OCI-LY3 (cell line): ENCODE measurements around the gene CRYBG1.

Experiments
- H2AFZ ChIP-seq: fragments of 200-600, 300-600 bp; shearing (Covaris generic); 2 replicates; pipeline ENCODE4 v1.6.0; 2014; ENCODE audit warnings: antibody characterized with exemption, low read depth, low read length
- H3K27ac ChIP-seq: fragments of 200-600, 300-600 bp; sonication (generic); 2 replicates; pipeline ENCODE4 v1.5.1; 2014; ENCODE audit warnings: mild to moderate bottlenecking, low read length, moderate library complexity, mixed read lengths
- H3K27me3 ChIP-seq: fragments of 200-600, 300-600 bp; sonication (generic); 2 replicates; pipeline ENCODE4 v1.6.1; 2014; ENCODE audit warnings: low read depth, low read length, mixed read lengths
- H3K36me3 ChIP-seq: fragments of 200-600, 300-600 bp; sonication (generic); replicated peaks from 2 replicates; pipeline ENCODE3; 2014; ENCODE audit warnings: low read depth, low read length, mixed read lengths
- H3K4me1 ChIP-seq: fragments of 300-600, 200-600 bp; sonication (generic); 2 replicates; pipeline ENCODE4 v1.6.1; 2014; ENCODE audit warnings: low read length, mixed read lengths
- H3K4me2 ChIP-seq: fragments of 200-600, 300-600 bp; sonication (generic); 2 replicates; pipeline ENCODE4 v1.6.1; 2014; ENCODE audit warnings: low read length, mixed read lengths
- H3K4me3 ChIP-seq: fragments of 300-600, 200-600 bp; sonication (generic); 2 replicates; pipeline ENCODE4 v1.5.1; 2014; ENCODE audit warnings: antibody characterized with exemption, mild to moderate bottlenecking, low read length, moderate library complexity
- H3K79me2 ChIP-seq: fragments of 300-600, 200-600 bp; shearing (Covaris generic); 2 replicates; pipeline ENCODE4 v1.6.1; 2014; ENCODE audit warnings: mild to moderate bottlenecking, low read length, mixed read lengths
- H3K9ac ChIP-seq: fragments of 300-600, 200-600 bp; shearing (Covaris generic); 2 replicates; pipeline ENCODE4 v1.6.0; 2014; ENCODE audit warnings: mild to moderate bottlenecking, low read length, moderate library complexity
- H3K9me3 ChIP-seq: fragments of 200-600, 300-600 bp; shearing (Covaris generic); 2 replicates; pipeline ENCODE4 v1.6.1; 2014; ENCODE audit warnings: low read length, mixed read lengths; ENCODE audit not compliant: insufficient read depth
- H4K20me1 ChIP-seq: fragments of 200-600, 300-600 bp; sonication (generic); 2 replicates; pipeline ENCODE4 v1.6.1; 2016; ENCODE audit warnings: low read length, mixed read lengths; ENCODE audit not compliant: insufficient read depth
- CTCF ChIP-seq: fragments of 200-600, 300-600 bp; sonication (generic); IDR thresholded peaks from 2 replicates; pipeline ENCODE4 v1.5.1; 2014; ENCODE audit warnings: antibody characterized with exemption, low read length, low read depth
- EZH2phosphoT487 ChIP-seq: fragments of 200-600 bp; shearing (Covaris generic); IDR thresholded peaks from 2 replicates; pipeline ENCODE4 v1.6.1; 2018; ENCODE audit warnings: antibody characterized with exemption, mixed run types, low read depth

CRYBG1 gene

GRCh38 chr6:106618324-106618723 lies 257.8 kb downstream of the CRYBG1 start:
- Histone ChIP-seq H2AFZ (no peak overlapping the region), H3K36me3 (peaks cover 25% of the 10 kb centered on the region), H3K4me2 (no peak overlapping the region), H3K9ac (no peak overlapping the region), H3K27ac (no peak overlapping the region), H3K79me2 (peaks cover 5% of the 10 kb centered on the region), H3K27me3 (no peaks in the 10 kb centered on the region), H3K4me1 (peaks cover 20% of the 10 kb centered on the region), H3K9me3 (no peaks in the 10 kb centered on the region), H3K4me3 (no peak overlapping the region), H4K20me1 (no peaks in the 10 kb centered on the region)
- TF ChIP-seq EZH2phosphoT487 = no peak
- no peak for TF ChIP-seq CTCF

GRCh38 chr6:106619223-106619622 lies 258.7 kb downstream of the CRYBG1 start:
- no peaks in the 10 kb centered on the region for H4K20me1 ChIP-seq
- H3K4me3 ChIP-seq = no peak overlapping the region
- no peak overlapping the region for H2AFZ ChIP-seq
- peaks cover 25% of the 10 kb centered on the region for H3K36me3 ChIP-seq
- no peaks in the 10 kb centered on the region for H3K9me3 ChIP-seq
- H3K4me2 ChIP-seq = no peak overlapping the region
- no peak overlapping the region for H3K27ac ChIP-seq
- H3K27me3 ChIP-seq = no peaks in the 10 kb centered on the region
- H3K9ac ChIP-seq = no peak overlapping the region
- TF ChIP-seq EZH2phosphoT487 (no peak), CTCF (no peak)
- H3K79me2 ChIP-seq = peaks cover 1% of the 10 kb centered on the region; the same call in 1 of the 2 replicates
- H3K4me1 ChIP-seq = peaks cover 11% of the 10 kb centered on the region

- H4K20me1 ChIP-seq = no peaks in the 10 kb centered on the region
- no peak overlapping the region for H2AFZ ChIP-seq
- no peak overlapping the region for H3K4me3 ChIP-seq
- H3K9me3 ChIP-seq = no peaks in the 10 kb centered on the region
- H3K9ac ChIP-seq = no peak overlapping the region
- H3K4me2 ChIP-seq = no peak overlapping the region
- H3K27me3 ChIP-seq = no peaks in the 10 kb centered on the region
- TF ChIP-seq EZH2phosphoT487 (no peak), CTCF (no peak)
- H3K27ac ChIP-seq = no peak overlapping the region
- peaks cover 4% of the 10 kb centered on the region for H3K79me2 ChIP-seq
- peaks cover 25% of the 10 kb centered on the region for H3K36me3 ChIP-seq
- H3K4me1 ChIP-seq = peaks cover 4% of the 10 kb centered on the region
These were observed 260.6 kb downstream of the CRYBG1 start for GRCh38 chr6:106620931-106621672.
